Measurements from ENCODE around the gene TCP11L2. TPM values are rescaled to one million over a fixed set of nuclear protein-coding genes. Genes with fewer than 3 reads are reported as not detected.

Gene TCP11L2
- total and polyA plus RNA-seq, 2 of the 13 experiments (the other 11 are each of a cell fraction or from before 2014, with no cell fraction given) = 4.6 to 24.1 TPM

- CTCF ChIA-PET (ENCODE audit: low intra/inter-chr PET ratio, low total read pairs) = no interaction called here
- TF ChIP-seq CHCHD3 (CRISPR knock-in tag; IDR thresholded peaks at IDR 0.05) = no peak
- ATAC-seq = no peak
Measured at GRCh38 chr12:106292339-106292738, 10.2 kb upstream of the TCP11L2 start.

GRCh38 chr12:106296179-106296877, 6.2 kb upstream of the TCP11L2 start:
- CTCF ChIA-PET (ENCODE audit: low intra/inter-chr PET ratio, low total read pairs) = no interaction called here
- DNase-seq (ENCODE audit: low spot score) = peak; percentile 80
- TF ChIP-seq BATF2 (CRISPR knock-in tag; IDR thresholded peaks at IDR 0.05) (no peak), ZBTB2 (CRISPR knock-in tag; IDR thresholded peaks at IDR 0.05; ENCODE audit: low read depth) (no peak), HOXA9 (CRISPR knock-in tag; IDR thresholded peaks at IDR 0.05; ENCODE audit: borderline replicate concordance) (no peak), SMAD3 (CRISPR knock-in tag; IDR thresholded peaks at IDR 0.05) (no peak), ZNF367 (CRISPR knock-in tag; IDR thresholded peaks at IDR 0.05; ENCODE audit: borderline replicate concordance) (no peak), CCAR2 (optimal IDR thresholded peaks at IDR 0.05; ENCODE audit: low read depth, low read length) (no peak), ZNF235 (CRISPR knock-in tag; IDR thresholded peaks at IDR 0.05; ENCODE audit: borderline replicate concordance) (no peak), RFXAP (CRISPR knock-in tag; IDR thresholded peaks at IDR 0.05; ENCODE audit: borderline replicate concordance) (no peak), ARNTL (CRISPR knock-in tag; IDR thresholded peaks at IDR 0.05) (no peak), ZNF138 (CRISPR knock-in tag; IDR thresholded peaks at IDR 0.05; ENCODE audit: low read depth) (no peak), WIZ (CRISPR knock-in tag; IDR thresholded peaks at IDR 0.05) (no peak), ZNF597 (CRISPR knock-in tag; IDR thresholded peaks at IDR 0.05) (no peak)

More at GRCh38 chr12:106292339-106292738, 10.2 kb upstream of the TCP11L2 start:
- no peak overlapping the region for H3K4me2 ChIP-seq (ENCODE audit: low read depth, low read length)
- 89% methylated on average over 5 of the region's 5 CpGs for WGBS (ENCODE audit: low lambda C conversion rate)
- no peaks in the 10 kb centered on the region for H3K27me3 ChIP-seq (ENCODE audit: control insufficient read depth in 1 of 2, insufficient read depth in 2 of 2, low read length in 2 of 2)
- BruUV-seq (replicated peaks) = no TSS peak
- no peak for FAIRE-seq
- H3K4me1 ChIP-seq (ENCODE audit: insufficient read depth, low read length) = peaks cover 58% of the 10 kb centered on the region
- DNase-seq (ENCODE audit: low spot score) = no peak
- POLR2A ChIA-PET = no interaction called here
- intact Hi-C loops (cut with micrococcal nuclease; ENCODE audit: unreplicated experiment) (no loop called here), in situ Hi-C loops (cut with HindIII; ENCODE audit: extremely low pct_ligation_motif_present, low pct_unique_long_range_greater_than_20kb) (no loop called here)
- no peaks in the 10 kb centered on the region for H3K36me3 ChIP-seq (replicated peaks in 1 of 2; ENCODE audit: control insufficient read depth in 1 of 2, insufficient read depth in 2 of 2, low read length in 2 of 2)
- H2AFZ ChIP-seq (ENCODE audit: low read length) = no peak overlapping the region
- no peaks in the 10 kb centered on the region for H4K20me1 ChIP-seq (ENCODE audit: insufficient read depth, low read length)
- no peak overlapping the region for H3K27ac ChIP-seq (ENCODE audit: extremely low read length, insufficient read depth, low read length)
- H3K4me3 ChIP-seq (replicated peaks in 1 of 3; ENCODE audit: insufficient read depth in 1 of 3, low read depth in 2 of 3, low read length in 3 of 3) = no peak overlapping the region
- H3K9me3 ChIP-seq (ENCODE audit: low read length) = no peaks in the 10 kb centered on the region
- no peaks in the 10 kb centered on the region for H3K79me2 ChIP-seq (ENCODE audit: insufficient read depth, low read length)
- H3K9ac ChIP-seq (ENCODE audit: insufficient read depth, low read depth, low read length) = no peak overlapping the region

More at GRCh38 chr12:106296179-106296877, 6.2 kb upstream of the TCP11L2 start:
- 42% methylated on average over 8 of the region's 8 CpGs for WGBS (ENCODE audit: low lambda C conversion rate)
- BruUV-seq (replicated peaks) = no TSS peak
- POLR2A ChIA-PET = interaction anchor here (0.8 to 2.4 kb wide), 6 partner anchors 11 to 69 kb away, joined by 3 to 10 read pairs (median 4); partner anchors contain the start of gene POLR3B
- H3K4me3 ChIP-seq (replicated peaks in 1 of 3; ENCODE audit: insufficient read depth in 1 of 3, low read depth in 2 of 3, low read length in 3 of 3) = no peak overlapping the region
- no peaks in the 10 kb centered on the region for H3K27me3 ChIP-seq (ENCODE audit: control insufficient read depth in 1 of 2, insufficient read depth in 2 of 2, low read length in 2 of 2)
- FAIRE-seq (no peak), ATAC-seq (peak; percentile 82)
- peaks cover 51% of the 10 kb centered on the region for H3K4me1 ChIP-seq (ENCODE audit: insufficient read depth, low read length)
- in situ Hi-C loops (cut with HindIII; ENCODE audit: extremely low pct_ligation_motif_present, low pct_unique_long_range_greater_than_20kb) = no loop called here
- intact Hi-C loops (cut with micrococcal nuclease; ENCODE audit: unreplicated experiment) = no loop called here
- H3K4me2 ChIP-seq (ENCODE audit: low read depth, low read length) = peak overlapping the region; percentile 16; the same call in 1 of the 2 replicates
- no peak overlapping the region for H3K27ac ChIP-seq (ENCODE audit: extremely low read length, insufficient read depth, low read length)
- no peaks in the 10 kb centered on the region for H3K9me3 ChIP-seq (ENCODE audit: low read length)
- no peak overlapping the region for H3K9ac ChIP-seq (ENCODE audit: insufficient read depth, low read depth, low read length)
- no peaks in the 10 kb centered on the region for H4K20me1 ChIP-seq (ENCODE audit: insufficient read depth, low read length)
- no peaks in the 10 kb centered on the region for H3K36me3 ChIP-seq (replicated peaks in 1 of 2; ENCODE audit: control insufficient read depth in 1 of 2, insufficient read depth in 2 of 2, low read length in 2 of 2)
- H2AFZ ChIP-seq (ENCODE audit: low read length) = no peak overlapping the region
- H3K79me2 ChIP-seq (ENCODE audit: insufficient read depth, low read length) = no peaks in the 10 kb centered on the region
